IPS DF 19.7 (cell line): Measurements from ENCODE around the gene COL4A1.

ENCODE experiments used
- DNase-seq: peaks from one replicate; pipeline ENCODE4 v3.0.0-alpha.2; 2013; ENCODE audit warnings: low read depth, low spot score

COL4A1 gene

DNA sequence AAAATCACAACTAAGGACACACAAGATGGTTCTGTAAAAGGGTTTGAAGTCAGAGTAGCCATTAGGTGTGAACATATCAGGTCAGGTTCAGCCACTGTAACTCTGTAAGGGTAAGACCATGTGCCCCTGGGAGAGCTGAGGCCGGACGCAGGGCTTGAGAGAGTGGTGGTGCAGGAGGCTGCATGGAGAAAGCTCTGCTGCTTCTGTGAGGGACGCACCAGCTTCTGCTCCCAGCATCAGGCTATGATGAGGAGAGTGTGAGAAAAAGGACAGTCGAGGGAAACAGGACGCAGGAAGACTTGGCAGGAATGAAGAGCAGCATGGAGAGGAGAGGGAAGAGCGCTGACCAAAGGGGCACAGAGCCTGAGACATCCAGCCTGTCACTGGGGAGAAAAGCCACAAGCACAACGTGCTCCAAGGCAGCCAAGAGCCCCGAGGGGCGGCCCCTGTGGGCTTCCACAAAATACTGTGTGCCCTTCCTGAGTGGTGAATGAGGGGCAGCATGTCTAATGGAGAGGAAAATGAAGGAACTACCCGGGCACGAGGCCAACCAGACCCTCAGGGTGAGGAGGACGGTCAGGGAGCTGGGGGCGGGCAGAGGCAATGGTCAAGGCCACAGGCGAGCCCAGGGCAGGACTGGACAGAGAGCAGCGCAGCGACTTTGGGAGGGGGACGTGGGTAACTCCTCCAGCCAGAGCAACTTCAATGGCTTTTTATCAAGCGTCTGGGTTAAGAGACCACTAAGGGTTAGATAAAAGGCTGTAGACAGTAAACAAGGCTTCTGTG, 107.7 kb downstream of the COL4A1 start:
- DNase-seq = no peak

DNA sequence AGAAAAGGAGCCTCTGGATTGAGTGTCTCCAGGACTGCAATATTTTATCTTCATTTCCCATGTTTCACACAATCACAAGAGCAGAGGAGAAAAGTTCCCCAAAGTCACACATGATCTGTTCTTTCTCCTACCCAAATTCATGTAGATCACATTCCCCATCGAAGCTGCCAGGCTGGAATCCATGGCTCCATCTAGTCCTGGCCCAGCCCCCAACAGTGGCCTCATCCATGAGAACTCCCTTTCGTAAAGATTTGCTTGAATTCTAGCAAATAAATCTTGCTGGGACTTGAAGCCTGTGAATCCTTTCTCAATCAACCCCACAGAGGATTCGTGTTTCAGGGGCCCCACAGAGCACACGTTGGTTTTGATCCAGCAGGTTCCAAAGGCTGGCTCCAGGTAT, 109.5 kb downstream of the COL4A1 start:
- DNase-seq = no peak

DNA sequence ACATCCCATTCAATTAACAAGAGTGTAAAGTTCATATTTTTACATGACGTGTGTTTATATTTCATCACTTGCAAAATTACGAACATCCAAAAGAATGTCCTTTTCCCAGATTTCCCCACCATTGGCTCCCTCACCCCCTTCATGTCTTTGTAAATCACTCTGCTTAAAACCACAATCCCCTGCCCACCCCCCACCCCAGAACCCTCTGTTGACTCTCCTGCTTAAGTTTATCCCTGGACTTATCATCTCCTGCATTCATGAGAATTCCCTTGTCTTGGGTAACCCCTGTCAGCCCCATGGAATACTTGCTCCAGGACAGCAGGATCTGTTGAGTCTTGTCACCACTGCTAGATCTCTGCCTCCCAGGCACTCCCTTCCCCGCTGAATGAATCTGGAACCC, 109.9 kb downstream of the COL4A1 start:
- no peak for DNase-seq

DNA sequence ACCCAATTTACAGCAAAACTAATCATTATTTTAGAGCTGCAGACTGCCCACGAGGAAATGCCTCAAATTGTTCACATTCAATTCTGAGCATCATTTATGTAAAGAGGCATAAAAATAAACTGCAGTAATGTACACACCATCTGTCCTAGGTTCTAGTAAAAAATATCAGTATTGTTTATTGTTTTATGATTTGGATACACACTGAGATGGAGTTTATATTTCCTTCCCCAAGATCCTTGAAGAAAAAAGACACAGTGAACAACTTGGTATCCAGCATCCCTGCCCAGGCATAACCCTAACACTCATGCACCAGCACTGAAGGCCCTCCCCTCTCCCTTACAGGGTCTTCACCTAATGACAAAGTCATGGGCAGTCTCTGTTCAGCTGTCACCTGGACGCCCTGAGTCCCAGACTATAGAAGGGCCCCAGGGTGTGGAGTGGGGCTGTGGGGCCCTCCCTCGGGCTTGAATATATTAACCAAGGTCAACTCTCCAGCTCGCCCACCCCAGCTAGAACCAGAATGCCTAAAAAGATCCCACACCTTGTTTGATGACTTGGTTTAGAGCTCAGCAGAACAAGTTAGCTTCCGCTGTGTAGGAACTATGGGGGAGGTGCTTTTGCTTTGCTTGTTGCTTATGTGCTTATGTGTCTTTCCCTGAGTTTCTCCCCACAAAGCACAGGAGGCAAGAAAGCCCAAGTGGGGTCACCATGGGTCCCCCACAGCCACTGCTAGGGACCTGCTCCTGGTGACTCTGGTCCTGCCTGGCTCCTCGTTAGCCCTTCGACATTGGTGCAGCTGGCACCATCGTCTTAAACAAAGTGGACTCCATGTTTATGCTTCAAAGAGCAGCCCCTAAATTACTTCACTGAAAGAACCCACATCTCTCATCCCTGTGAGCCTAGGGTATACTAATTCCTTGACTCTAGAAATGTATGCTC, 111.1 kb downstream of the COL4A1 start:
- DNase-seq = no peak

DNA sequence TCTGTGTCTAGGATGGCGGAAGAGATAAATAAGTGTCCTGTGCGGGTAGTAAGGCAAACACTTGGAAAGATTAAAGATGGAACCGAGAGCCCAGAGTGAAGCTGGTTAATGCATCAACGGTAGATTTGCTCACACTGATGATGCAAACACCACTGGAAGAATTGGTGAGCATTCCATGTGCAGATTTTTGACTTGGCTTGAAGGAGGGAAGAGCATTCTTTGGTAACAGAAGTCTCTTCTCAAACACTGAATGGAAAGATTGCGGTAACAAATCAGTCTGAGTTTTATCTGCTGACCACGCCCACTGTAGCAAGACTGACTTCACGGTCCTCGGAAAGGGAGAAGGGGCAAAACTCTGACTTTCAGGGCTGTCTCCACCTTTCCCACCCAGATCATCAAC, 112.5 kb downstream of the COL4A1 start:
- DNase-seq = no peak

DNA sequence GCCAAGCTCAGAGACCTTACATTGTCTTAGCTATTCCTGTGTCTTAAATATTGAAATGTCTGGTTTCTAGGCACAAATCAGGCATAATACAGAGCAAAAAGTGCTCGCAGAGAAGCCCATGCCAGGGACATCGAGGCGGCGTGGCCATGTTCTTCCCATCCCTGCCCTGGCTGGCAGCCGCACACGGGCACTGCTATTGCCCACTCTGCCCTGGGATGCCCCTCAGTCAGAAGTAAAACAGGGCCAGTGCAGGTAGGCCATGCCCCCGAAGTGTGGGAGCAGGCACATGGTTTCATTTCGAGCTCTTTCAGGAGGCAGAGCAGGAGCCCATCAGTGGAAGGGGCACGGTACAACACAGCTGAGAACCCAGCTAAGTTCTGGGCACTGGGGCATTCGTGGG, 113.5 kb downstream of the COL4A1 start:
- DNase-seq = no peak

DNA sequence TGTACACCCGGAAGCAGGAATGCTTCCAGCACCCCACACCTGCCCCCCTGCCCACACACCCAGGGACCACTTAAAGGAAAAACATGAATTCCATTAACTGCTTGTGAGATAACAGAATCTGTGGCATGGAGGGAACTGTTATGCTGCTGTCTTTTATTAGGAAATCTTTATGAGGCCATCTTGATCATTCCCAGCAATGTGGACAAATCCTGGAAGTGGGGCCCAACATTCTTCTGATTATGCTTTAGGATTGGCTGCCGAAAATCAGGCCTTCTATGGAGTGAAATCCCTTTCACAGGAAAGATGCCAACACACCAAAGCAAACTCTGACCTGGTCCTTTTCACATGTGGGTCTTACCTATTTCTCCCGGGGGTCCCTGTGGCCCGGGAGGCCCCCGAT, 114.5 kb downstream of the COL4A1 start:
- no peak for DNase-seq

DNA sequence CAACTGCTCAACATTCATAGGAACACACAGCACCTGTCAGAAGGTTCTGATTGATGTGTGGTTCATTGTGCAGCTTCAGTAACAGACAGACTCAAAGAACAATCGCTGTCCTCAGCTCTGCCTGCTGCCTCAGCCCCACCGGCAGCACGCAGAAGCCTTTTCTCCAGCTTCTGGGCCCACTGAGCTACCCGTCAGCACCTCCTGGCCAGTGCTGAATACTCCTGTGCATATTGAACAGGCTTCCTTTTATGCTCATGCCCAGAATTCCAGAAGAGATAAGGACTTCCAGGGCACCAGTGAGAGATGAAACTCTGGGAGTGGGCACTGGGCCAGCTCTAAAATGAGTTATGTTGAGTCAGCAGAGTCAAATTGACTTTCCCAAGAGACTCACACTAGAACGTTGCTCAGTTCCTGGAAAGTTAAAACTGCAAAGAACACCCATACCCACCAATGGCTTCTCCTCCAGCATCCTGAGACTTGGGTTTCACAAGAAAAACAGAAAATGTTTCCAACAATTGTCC, 119.3 kb downstream of the COL4A1 start:
- DNase-seq = no peak

DNA sequence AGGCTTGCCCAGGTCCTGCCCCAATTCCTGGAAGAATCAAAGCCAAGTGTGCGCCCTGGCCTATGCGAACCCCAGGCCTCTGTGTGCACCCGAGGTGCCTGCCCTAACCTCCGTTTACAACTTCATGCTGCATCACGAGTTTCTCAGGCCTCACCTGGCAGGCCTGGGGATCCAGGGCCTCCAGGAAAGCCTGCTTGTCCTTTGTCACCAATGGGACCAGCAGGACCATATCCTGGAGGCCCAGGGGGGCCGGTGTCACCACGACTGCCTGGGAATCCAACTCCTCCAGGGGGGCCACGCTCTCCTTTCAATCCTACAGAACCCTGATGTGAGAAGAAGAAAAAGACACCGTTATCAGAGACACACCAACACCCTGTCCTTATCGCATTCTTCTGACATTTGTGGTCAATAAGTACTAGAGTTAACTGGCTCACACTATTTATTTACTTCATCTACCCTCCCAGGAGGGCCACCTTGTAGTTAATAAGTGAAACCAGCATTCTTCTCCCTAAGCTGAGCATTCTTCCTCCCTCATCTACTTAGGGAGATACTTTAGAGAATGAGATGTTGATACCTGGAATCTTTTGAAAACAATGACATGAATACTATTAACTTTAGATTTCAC, 120.6 kb downstream of the COL4A1 start:
- DNase-seq = no peak

DNA sequence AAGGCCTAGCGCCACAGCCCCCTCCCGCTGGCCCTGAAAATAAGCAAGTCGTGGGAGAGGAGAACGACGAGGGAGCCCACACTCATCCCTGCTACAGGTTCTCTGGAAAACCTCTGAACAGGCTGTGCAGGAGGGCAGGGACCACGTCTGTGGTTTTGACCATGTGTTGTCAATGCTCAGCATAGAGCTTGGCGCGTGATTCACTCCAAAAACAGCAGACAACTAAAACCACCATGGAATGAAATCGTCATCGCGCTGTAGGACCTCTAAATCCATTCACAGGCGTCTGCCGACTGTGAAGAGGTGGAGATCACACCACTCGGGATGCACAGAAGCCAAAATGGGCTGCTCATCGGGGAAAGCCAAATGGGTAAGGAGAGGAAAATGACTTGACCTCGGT, 121.3 kb downstream of the COL4A1 start:
- DNase-seq = no peak

DNA sequence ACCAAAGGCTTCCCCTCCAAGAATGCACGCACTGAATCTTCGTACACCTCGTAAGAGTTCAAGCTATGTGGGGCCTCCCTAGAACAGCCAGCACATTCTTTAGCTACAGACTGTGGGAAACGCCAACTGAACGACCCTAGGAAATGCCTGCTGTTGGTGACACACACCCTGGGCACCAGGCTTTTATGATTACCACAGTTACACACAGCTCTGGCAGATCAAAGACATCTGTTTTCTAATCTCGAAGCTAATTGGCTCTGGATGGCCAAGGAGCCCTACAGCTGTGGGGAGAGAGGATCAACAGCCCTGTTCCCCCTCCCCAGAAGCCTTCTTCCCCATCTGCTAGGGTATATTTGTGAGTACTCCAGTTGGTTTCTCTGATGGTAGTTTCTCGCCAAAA, 123.0 kb downstream of the COL4A1 start:
- no peak for DNase-seq

DNA sequence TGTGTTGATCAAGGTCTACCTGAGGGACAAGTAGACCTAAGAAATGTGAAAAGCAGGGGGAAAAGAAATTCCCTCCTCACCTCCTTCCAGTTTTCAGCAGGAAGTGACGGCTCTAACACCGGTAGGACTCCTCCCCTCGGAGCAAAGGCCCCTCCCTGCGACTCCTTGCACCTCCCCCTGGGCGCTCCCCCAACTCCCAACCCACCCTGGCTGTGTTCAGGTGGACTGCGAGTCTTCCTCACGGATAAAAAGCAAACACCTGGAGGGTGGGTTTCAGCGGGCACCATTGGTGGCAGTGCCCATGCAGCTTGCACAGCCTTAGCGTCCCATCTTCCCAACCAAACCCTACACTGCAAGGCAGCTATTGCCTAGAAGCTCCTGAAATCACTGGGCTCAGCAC, 124.5 kb downstream of the COL4A1 start:
- no peak for DNase-seq

DNA sequence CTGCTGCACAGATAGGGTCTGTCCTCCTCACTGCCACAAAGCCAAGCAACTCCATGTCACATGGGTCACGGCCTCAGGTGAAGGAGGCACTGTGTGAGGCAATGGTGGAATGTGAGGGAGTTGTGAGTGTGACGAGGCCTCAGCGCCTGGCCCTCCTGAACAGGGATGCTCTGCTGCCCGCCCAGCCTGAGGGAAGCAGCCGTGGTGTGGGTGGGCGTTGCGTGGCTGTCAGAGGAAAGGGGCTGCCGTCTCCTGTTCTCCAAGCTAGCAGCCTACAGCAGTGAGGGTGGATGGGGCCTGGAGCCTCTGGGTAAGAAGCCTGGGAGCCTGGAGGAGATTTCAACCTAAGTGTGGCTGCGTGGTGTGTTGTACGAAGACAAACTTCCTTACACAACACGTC, 125.0 kb downstream of the COL4A1 start:
- no peak for DNase-seq

DNA sequence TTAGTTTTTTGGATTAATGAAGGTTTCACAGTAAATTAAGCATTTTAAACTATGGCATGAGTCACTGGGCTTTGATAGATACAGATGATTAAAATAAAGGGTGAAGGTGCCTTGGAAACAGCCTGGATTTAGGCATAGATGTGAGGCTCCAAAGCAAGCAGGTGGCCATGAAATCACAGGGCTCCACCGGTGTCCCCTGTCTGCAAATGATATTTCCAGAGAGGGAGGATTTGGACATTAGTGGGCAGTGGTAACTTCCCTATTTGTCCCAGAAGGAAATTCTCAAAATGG, 127.2 kb downstream of the COL4A1 start:
- no peak for DNase-seq

DNA sequence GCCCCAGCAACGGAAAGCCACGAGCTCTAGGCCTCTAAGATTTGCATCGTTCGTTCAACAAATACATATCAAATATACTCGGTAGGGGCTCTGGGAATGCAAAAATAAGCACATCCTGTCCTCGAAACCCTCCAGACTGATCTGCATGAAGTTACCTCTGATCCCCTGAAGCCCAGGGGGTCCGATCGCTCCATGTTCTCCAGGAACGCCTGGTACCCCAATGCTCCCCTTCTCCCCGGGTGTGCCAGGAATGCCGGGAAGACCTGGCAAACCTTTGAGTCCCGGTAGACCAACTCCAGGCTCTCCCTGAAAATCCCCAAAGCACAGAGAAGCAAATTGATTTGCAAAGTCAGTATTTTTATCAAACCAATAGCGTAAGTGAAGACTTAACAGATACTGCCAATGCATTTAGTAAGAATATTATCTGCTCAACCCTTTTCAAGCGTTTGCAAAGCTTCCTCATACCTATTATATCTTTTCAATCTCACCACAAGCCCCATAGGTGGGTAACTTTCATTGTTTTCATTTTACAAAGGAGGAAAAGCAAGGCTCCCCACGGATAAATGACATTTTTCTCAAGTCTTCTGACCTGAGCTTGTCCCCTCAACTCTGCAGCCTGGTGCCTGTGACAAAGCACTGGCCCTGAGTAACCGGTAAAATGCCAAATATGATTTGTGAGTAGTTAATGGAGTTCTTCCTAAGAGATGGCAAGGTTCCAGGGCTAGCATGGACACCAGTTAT, 127.7 kb downstream of the COL4A1 start:
- DNase-seq = no peak

DNA sequence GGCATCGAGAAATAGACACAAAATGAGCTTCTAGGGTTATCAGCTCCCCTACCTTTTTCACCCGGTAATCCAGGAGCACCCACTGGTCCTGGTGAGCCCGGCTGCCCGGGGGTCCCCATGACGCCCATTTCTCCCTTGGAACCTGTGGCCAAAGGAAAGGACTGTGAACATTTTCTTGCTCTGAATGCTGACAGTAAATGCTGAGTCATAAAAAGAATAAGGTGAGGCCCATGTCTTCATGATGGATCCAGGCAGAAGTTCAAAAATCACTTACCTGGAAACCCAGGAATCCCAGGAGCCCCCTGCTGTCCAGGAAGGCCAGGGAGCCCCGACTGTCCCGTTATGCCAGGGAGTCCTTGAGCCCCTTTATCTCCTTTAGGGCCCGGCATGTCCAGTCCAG, 129.2 kb downstream of the COL4A1 start:
- DNase-seq = no peak

DNA sequence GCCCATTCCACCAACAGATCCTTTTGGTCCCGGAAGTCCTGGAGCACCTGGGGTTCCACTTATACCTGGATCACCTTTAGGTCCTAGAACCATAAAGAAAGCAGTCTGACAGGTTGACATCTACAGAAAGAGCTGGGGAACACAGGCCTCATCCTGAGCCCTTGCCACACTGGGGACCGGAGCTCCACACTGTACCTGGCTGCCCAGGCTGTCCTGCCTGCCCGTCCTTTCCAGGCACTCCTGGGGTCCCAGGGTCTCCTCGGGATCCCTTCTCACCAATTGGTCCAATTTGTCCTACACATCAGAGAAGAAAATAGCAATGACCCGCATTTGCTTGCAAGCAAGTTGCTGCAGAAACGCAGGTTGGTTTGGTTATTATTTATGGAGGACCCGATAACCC, 130.5 kb downstream of the COL4A1 start:
- DNase-seq = no peak

DNA sequence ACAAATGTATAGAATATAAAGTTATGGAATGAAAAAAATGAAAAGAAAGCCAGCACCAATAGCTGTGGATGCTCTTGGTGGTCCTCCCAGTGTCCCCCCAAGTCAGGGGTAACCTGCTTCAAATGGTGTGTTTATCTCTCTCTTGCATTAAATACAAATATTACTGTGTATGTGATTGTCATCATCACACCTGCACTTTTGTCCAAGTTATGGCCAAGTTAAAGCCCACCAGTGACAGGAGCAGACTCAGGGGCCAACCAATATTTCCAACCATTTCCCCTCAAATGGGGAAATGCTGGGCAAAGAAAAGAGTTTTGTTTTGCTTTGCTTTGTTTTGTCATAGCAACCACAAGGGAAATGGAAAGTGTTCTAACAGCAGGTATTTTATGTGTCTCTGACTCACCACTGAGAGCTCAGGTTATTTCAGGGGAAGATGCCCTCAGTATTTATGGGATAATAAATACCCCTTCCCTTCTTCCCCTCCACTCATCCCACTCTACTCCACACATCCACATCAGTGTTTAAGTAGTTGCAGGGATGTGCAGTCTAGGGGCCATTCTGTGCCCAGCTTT, 133.6 kb downstream of the COL4A1 start:
- DNase-seq = no peak

DNA sequence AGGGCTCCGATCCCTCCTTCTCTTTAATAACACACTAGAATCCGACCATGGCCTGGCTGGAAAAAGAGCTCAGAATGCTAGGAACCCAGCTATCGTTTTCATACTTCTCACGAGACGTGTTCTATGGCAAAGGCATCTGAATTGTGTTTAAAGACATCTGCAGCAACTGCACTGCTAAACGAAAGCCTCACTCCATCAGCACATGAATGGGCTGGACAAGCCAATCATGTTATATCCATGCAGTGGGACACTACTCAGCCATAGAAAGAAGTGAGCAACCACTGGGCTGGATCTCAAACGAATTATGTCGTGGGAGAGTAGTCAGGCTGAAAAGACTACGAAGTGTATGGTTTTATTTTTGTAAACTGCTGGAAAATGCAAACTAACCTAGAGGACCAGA, 136.1 kb downstream of the COL4A1 start:
- DNase-seq = no peak

DNA sequence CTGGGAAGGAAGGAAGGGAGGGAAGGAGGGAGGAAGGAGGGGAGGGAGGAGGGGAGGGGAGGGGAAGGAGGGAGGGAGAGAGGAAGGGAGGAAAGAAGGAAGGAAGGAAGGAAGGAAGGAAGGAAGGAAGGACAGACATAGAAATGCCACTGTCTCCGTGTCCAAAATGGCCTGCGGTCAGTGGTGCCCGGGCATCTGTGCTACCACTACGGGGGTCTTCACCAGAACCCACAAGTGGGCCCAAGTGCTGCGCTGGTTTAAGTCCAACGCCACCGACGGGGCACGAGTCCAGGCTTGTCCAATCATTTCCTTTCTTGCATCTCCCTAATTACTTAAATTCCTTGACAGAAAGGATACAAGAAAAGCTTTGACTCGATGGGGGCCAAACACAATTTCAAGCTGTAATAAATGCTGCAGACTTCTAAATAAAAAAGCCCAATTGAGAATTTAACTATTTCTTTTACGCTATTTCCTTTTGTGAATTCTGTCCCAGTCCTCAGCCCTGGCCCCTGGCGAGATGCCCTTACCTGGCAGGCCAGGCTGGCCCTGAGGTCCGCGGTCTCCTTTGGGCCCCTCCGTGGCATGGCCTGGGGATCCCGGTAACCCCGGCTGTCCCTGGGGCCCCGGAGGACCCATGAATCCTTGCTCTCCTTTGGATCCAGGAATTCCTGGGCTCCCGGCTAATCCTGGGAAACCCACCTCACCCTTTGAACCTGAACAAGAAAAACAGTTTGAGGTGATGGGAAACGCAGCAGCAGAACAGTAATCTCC, 136.8 kb downstream of the COL4A1 start:
- no peak for DNase-seq
